SK-N-SH (cell line): Measurements from ENCODE around the gene FBXO17. TPM values are rescaled to one million over a fixed set of nuclear protein-coding genes. Genes with fewer than 3 reads are reported as not detected.

Source experiments
- CTCF ChIA-PET: fragments of 300-600, 350-600 bp; formaldehyde crosslinking; extraction: SDS; loops from one replicate; lab custom pipeline; 2021; lab: Yijun Ruan, JAX
- POLR2A ChIA-PET: fragments of 350-600 bp; sonication (Branson Sonifier 250); formaldehyde crosslinking; extraction: SDS; loops from one replicate; lab custom pipeline; 2020; ENCODE audit warnings: antibody characterized with exemption, inconsistent platforms; lab: Yijun Ruan, JAX
- DNase-seq: peaks from one replicate; pipeline ENCODE4 v3.0.0; 2012
- H2AFZ ChIP-seq: fragments of 200-600 bp; sonication (generic); 2 replicates; pipeline ENCODE4 v1.8.1; 2016; ENCODE audit warnings: antibody characterized with exemption, mild to moderate bottlenecking, low read depth
- H3F3A ChIP-seq: fragments of 200-600 bp; sonication (generic); replicated peaks from 2 replicates; pipeline ENCODE3; 2016; ENCODE audit warnings: antibody characterized with exemption, mild to moderate bottlenecking; ENCODE audit not compliant: insufficient read depth
- H3K27ac ChIP-seq, 2 experiments: fragments of 200-500 bp in 1 of 2; fragments of 200-600 bp in 1 of 2; sonication (Bioruptor generic) in 1 of 2; sonication (generic), shearing (Covaris generic) in 1 of 2; 2 replicates each; pipeline versions ENCODE4 v1.5.1 to v1.6.1; 2014 to 2016; ENCODE audit warnings: low read depth in 2 of 2, inconsistent platforms in 1 of 2, low read length in 1 of 2, mild to moderate bottlenecking in 1 of 2, mixed read lengths in 1 of 2
- H3K27me3 ChIP-seq: fragments of 200-600 bp; sonication (generic), shearing (Covaris generic); 2 replicates; pipeline ENCODE4 v1.6.1; 2016; ENCODE audit warnings: mixed run types; ENCODE audit not compliant: insufficient read depth
- H3K36me3 ChIP-seq, 2 experiments: fragments of 200-500 bp in 1 of 2; fragments of 200-600 bp in 1 of 2; sonication (Bioruptor generic) in 1 of 2; sonication (generic) in 1 of 2; replicated peaks in 1 of 2; 2 replicates each; pipeline versions ENCODE3 to v1.5.1; 2014 to 2016; ENCODE audit warnings: low read length in 1 of 2, mild to moderate bottlenecking in 1 of 2; ENCODE audit not compliant: insufficient read depth in 2 of 2, control insufficient read depth in 1 of 2
- H3K4me1 ChIP-seq, 2 experiments: fragments of 200-500 bp in 1 of 2; fragments of 200-600 bp in 1 of 2; sonication (Bioruptor generic) in 1 of 2; sonication (generic), shearing (Covaris generic) in 1 of 2; 2 replicates each; pipeline versions ENCODE4 v1.5.1 to v1.6.1; 2014 to 2016; ENCODE audit warnings: low read depth in 1 of 2, low read length in 1 of 2, mixed run types in 1 of 2; ENCODE audit not compliant: insufficient read depth in 2 of 2, control insufficient read depth in 1 of 2
- H3K4me2 ChIP-seq: fragments of 200-600 bp; sonication (generic), shearing (Covaris generic); 2 replicates; pipeline ENCODE4 v1.6.1; 2017; ENCODE audit warnings: mixed run types
- H3K4me3 ChIP-seq, 2 experiments: fragments of 200-500 bp in 1 of 2; fragments of 200-600 bp in 1 of 2; sonication (Bioruptor generic) in 1 of 2; sonication (generic), shearing (Covaris generic) in 1 of 2; 2 replicates each; pipeline versions ENCODE4 v1.5.1 to v1.8.1; 2014 to 2016; ENCODE audit warnings: low read depth in 2 of 2, inconsistent platforms in 1 of 2, low read length in 1 of 2, mild to moderate bottlenecking in 1 of 2, mixed read lengths in 1 of 2, moderate library complexity in 1 of 2
- H3K79me2 ChIP-seq: fragments of 200-600 bp; sonication (generic); 2 replicates; pipeline ENCODE4 v1.8.1; 2017; ENCODE audit warnings: mild to moderate bottlenecking; ENCODE audit not compliant: insufficient read depth
- H3K9ac ChIP-seq: fragments of 200-600 bp; sonication (generic); 2 replicates; pipeline ENCODE4 v1.6.1; 2017; ENCODE audit warnings: mixed run types
- H3K9me2 ChIP-seq: fragments of 200-600 bp; sonication (generic); 2 replicates; pipeline ENCODE4 v1.6.1; 2017; ENCODE audit warnings: mixed run types
- H3K9me3 ChIP-seq: fragments of 200-600 bp; sonication (generic); 2 replicates; pipeline ENCODE4 v1.6.1; 2017; ENCODE audit warnings: mixed run types, mild to moderate bottlenecking, moderate library complexity
- H4K20me1 ChIP-seq: fragments of 200-600 bp; sonication (generic); 2 replicates; pipeline ENCODE4 v1.6.1; 2017; ENCODE audit warnings: mild to moderate bottlenecking, mixed run types; ENCODE audit not compliant: insufficient read depth
- CTCF ChIP-seq: fragments of 200-600 bp; sonication (generic); IDR thresholded peaks from 2 replicates; pipeline ENCODE4 v1.6.1; 2017; ENCODE audit warnings: antibody characterized with exemption, mild to moderate bottlenecking, moderate library complexity
- EP300 ChIP-seq, 2 experiments: IDR thresholded peaks; 2 replicates each; pipeline versions ENCODE4 v1.4.0 to v1.6.1; 2012; ENCODE audit warnings: borderline replicate concordance in 1 of 2, low read depth in 1 of 2, low read length in 1 of 2
- EZH2phosphoT487 ChIP-seq: fragments of 200-600 bp; sonication (generic); IDR thresholded peaks from 2 replicates; pipeline ENCODE4 v1.6.1; 2017; ENCODE audit warnings: low read depth, mixed run types, mild to moderate bottlenecking, antibody characterized with exemption, moderate library complexity, borderline replicate concordance
- GABPA ChIP-seq: IDR thresholded peaks from 2 replicates; pipeline ENCODE4 v1.4.0; 2012; ENCODE audit warnings: low read depth, mild to moderate bottlenecking
- GATA2 ChIP-seq: sonication (generic); formaldehyde crosslinking; IDR thresholded peaks from 2 replicates; pipeline ENCODE4 v1.5.0; 2020; ENCODE audit warnings: mild to moderate bottlenecking, missing genetic modification reagents
- IRF3 ChIP-seq: fragments of 150-350 bp; IDR thresholded peaks from 2 replicates; pipeline ENCODE4 v1.6.1; 2016; ENCODE audit warnings: mild to moderate bottlenecking, low read depth, low read length
- MXI1 ChIP-seq: IDR thresholded peaks from 2 replicates; pipeline ENCODE4 v1.6.1; 2012; ENCODE audit warnings: mild to moderate bottlenecking, low read depth, low read length, improper control_type of control experiment
- PBX3 ChIP-seq: IDR thresholded peaks from 2 replicates; pipeline ENCODE4; 2012
- RAD21 ChIP-seq: IDR thresholded peaks from 2 replicates; pipeline ENCODE4 v1.6.1; 2012; ENCODE audit warnings: mild to moderate bottlenecking, low read length
- RFX5 ChIP-seq: IDR thresholded peaks from 2 replicates; pipeline ENCODE4 v1.6.1; 2012; ENCODE audit warnings: mild to moderate bottlenecking, improper control_type of control experiment, low read length
- SIN3A ChIP-seq: IDR thresholded peaks from 2 replicates; pipeline ENCODE4 v1.6.1; 2012; ENCODE audit warnings: low read depth, mild to moderate bottlenecking, low read length, moderate library complexity, borderline replicate concordance
- TAF1 ChIP-seq: IDR thresholded peaks from 2 replicates; pipeline ENCODE4 v1.6.1; 2012; ENCODE audit warnings: low read depth, mild to moderate bottlenecking, low read length, moderate library complexity, borderline replicate concordance
- TCF12 ChIP-seq: IDR thresholded peaks from 2 replicates; pipeline ENCODE4 v1.4.0; 2012
- USF1 ChIP-seq: IDR thresholded peaks from 2 replicates; pipeline ENCODE4 v1.4.0; 2012; ENCODE audit warnings: low read depth, borderline replicate concordance
- USF2 ChIP-seq: fragments of 150-350 bp; IDR thresholded peaks from 2 replicates; pipeline ENCODE4 v1.6.1; 2017; ENCODE audit warnings: antibody characterized with exemption, low read length, low read depth, borderline replicate concordance
- YY1 ChIP-seq: IDR thresholded peaks from 2 replicates; pipeline ENCODE4 v1.4.0; 2012; ENCODE audit warnings: low read depth, mild to moderate bottlenecking
- WGBS: methylation state at CpG from one replicate; pipeline ENCODE4 v1.1.6; 2017; ENCODE audit warnings: low lambda C conversion rate; 5-methylcytosine and 5-hydroxymethylcytosine counted together
- polyA plus RNA-seq, 3 experiments: library from polyadenylated mRNA; depleted of rRNA; stranded (reverse); fragments of >200 nt; gene quantifications; 2 replicates each; pipeline ENCODE4 v1.2.3, GENCODE V29; 2012

Gene FBXO17
- polyA plus RNA-seq, 1 of the 3 experiments (the other 2 are of a cell fraction), result 40.7 TPM

GRCh38 chr19:38924388-38924787, 51.2 kb downstream of the FBXO17 start:
- H3K27ac ChIP-seq, result no peak overlapping the region
- WGBS, result 88% methylated on average over 7 of the region's 7 CpGs
- POLR2A ChIA-PET, result no interaction called here

GRCh38 chr19:38922482-38922881, 53.1 kb downstream of the FBXO17 start:
- no peak for DNase-seq
- H3K27ac ChIP-seq, result no peak overlapping the region
- WGBS, result 94% methylated on average over 5 of the region's 5 CpGs
- no peaks in the 10 kb centered on the region for H3F3A ChIP-seq
- H3K9me3 ChIP-seq, result no peaks in the 10 kb centered on the region
- no peak overlapping the region for H3K4me3 ChIP-seq
- ChIA-PET POLR2A (no interaction called here), CTCF (no interaction called here)
- TF ChIP-seq EP300 (IDR thresholded peaks at IDR 0.05; ENCODE audit: borderline replicate concordance in 1 of 2, low read depth in 1 of 2, low read length in 1 of 2) (no peak), USF1 (no peak), IRF3 (no peak), USF2 (no peak), CTCF (no peak), YY1 (no peak), RAD21 (no peak), TAF1 (no peak), PBX3 (no peak), TCF12 (no peak), MXI1 (no peak), SIN3A (no peak), GABPA (no peak), RFX5 (no peak), GATA2 (CRISPR knock-in tag) (no peak)
- H3K4me2 ChIP-seq, result no peak overlapping the region
- H2AFZ ChIP-seq, result no peak overlapping the region
- H3K27me3 ChIP-seq, result no peaks in the 10 kb centered on the region
- no peak overlapping the region for H3K9ac ChIP-seq
- H3K9me2 ChIP-seq, result no peaks in the 10 kb centered on the region
- H3K4me1 ChIP-seq, result peaks cover 0 to 8% of the 10 kb centered on the region in 2 experiments; a peak in 1 of 4 replicates
- no peaks in the 10 kb centered on the region for H4K20me1 ChIP-seq
- peaks cover 4 to 17% of the 10 kb centered on the region in 2 experiments for H3K36me3 ChIP-seq
- no peaks in the 10 kb centered on the region for H3K79me2 ChIP-seq

More at GRCh38 chr19:38924388-38924787, 51.2 kb downstream of the FBXO17 start:
- Histone ChIP-seq H2AFZ (no peak overlapping the region), H3K9ac (no peak overlapping the region), H3K4me3 (no peak overlapping the region), H3K36me3 (peaks cover 12 to 17% of the 10 kb centered on the region in 2 experiments), H3K9me3 (no peaks in the 10 kb centered on the region), H4K20me1 (no peaks in the 10 kb centered on the region), H3K4me1 (no peaks in the 10 kb centered on the region), H3F3A (peaks cover 3% of the 10 kb centered on the region), H3K27me3 (no peaks in the 10 kb centered on the region), H3K4me2 (no peak overlapping the region), H3K9me2 (no peaks in the 10 kb centered on the region), H3K79me2 (peaks cover 18% of the 10 kb centered on the region; the same call in 1 of the 2 replicates)
- CTCF ChIA-PET, result no interaction called here
- DNase-seq, result no peak
- TF ChIP-seq EZH2phosphoT487, result no peak
- TF ChIP-seq, all 33 proteins: peak for 0
